SK-N-SH (cell line): Measurements from ENCODE around the gene ANO6. TPM values are rescaled to one million over a fixed set of nuclear protein-coding genes. Genes with fewer than 3 reads are reported as not detected.

Experiments used
- CTCF ChIA-PET: fragments of 300-600, 350-600 bp; formaldehyde crosslinking; extraction: SDS; loops from one replicate; lab custom pipeline; 2021; lab: Yijun Ruan, JAX
- POLR2A ChIA-PET: fragments of 350-600 bp; sonication (Branson Sonifier 250); formaldehyde crosslinking; extraction: SDS; loops from one replicate; lab custom pipeline; 2020; ENCODE audit warnings: antibody characterized with exemption, inconsistent platforms; lab: Yijun Ruan, JAX
- DNase-seq: peaks from one replicate; pipeline ENCODE4 v3.0.0; 2012
- H2AFZ ChIP-seq: fragments of 200-600 bp; sonication (generic); 2 replicates; pipeline ENCODE4 v1.8.1; 2016; ENCODE audit warnings: antibody characterized with exemption, mild to moderate bottlenecking, low read depth
- H3F3A ChIP-seq: fragments of 200-600 bp; sonication (generic); replicated peaks from 2 replicates; pipeline ENCODE3; 2016; ENCODE audit warnings: antibody characterized with exemption, mild to moderate bottlenecking; ENCODE audit not compliant: insufficient read depth
- H3K27ac ChIP-seq, 2 experiments: fragments of 200-500 bp in 1 of 2; fragments of 200-600 bp in 1 of 2; sonication (Bioruptor generic) in 1 of 2; sonication (generic), shearing (Covaris generic) in 1 of 2; 2 replicates each; pipeline versions ENCODE4 v1.5.1 to v1.6.1; 2014 to 2016; ENCODE audit warnings: low read depth in 2 of 2, inconsistent platforms in 1 of 2, low read length in 1 of 2, mild to moderate bottlenecking in 1 of 2, mixed read lengths in 1 of 2
- H3K27me3 ChIP-seq: fragments of 200-600 bp; sonication (generic), shearing (Covaris generic); 2 replicates; pipeline ENCODE4 v1.6.1; 2016; ENCODE audit warnings: mixed run types; ENCODE audit not compliant: insufficient read depth
- H3K36me3 ChIP-seq, 2 experiments: fragments of 200-500 bp in 1 of 2; fragments of 200-600 bp in 1 of 2; sonication (Bioruptor generic) in 1 of 2; sonication (generic) in 1 of 2; replicated peaks in 1 of 2; 2 replicates each; pipeline versions ENCODE3 to v1.5.1; 2014 to 2016; ENCODE audit warnings: low read length in 1 of 2, mild to moderate bottlenecking in 1 of 2; ENCODE audit not compliant: insufficient read depth in 2 of 2, control insufficient read depth in 1 of 2
- H3K4me1 ChIP-seq, 2 experiments: fragments of 200-500 bp in 1 of 2; fragments of 200-600 bp in 1 of 2; sonication (Bioruptor generic) in 1 of 2; sonication (generic), shearing (Covaris generic) in 1 of 2; 2 replicates each; pipeline versions ENCODE4 v1.5.1 to v1.6.1; 2014 to 2016; ENCODE audit warnings: low read depth in 1 of 2, low read length in 1 of 2, mixed run types in 1 of 2; ENCODE audit not compliant: insufficient read depth in 2 of 2, control insufficient read depth in 1 of 2
- H3K4me2 ChIP-seq: fragments of 200-600 bp; sonication (generic), shearing (Covaris generic); 2 replicates; pipeline ENCODE4 v1.6.1; 2017; ENCODE audit warnings: mixed run types
- H3K4me3 ChIP-seq, 2 experiments: fragments of 200-500 bp in 1 of 2; fragments of 200-600 bp in 1 of 2; sonication (Bioruptor generic) in 1 of 2; sonication (generic), shearing (Covaris generic) in 1 of 2; 2 replicates each; pipeline versions ENCODE4 v1.5.1 to v1.8.1; 2014 to 2016; ENCODE audit warnings: low read depth in 2 of 2, inconsistent platforms in 1 of 2, low read length in 1 of 2, mild to moderate bottlenecking in 1 of 2, mixed read lengths in 1 of 2, moderate library complexity in 1 of 2
- H3K79me2 ChIP-seq: fragments of 200-600 bp; sonication (generic); 2 replicates; pipeline ENCODE4 v1.8.1; 2017; ENCODE audit warnings: mild to moderate bottlenecking; ENCODE audit not compliant: insufficient read depth
- H3K9ac ChIP-seq: fragments of 200-600 bp; sonication (generic); 2 replicates; pipeline ENCODE4 v1.6.1; 2017; ENCODE audit warnings: mixed run types
- H3K9me2 ChIP-seq: fragments of 200-600 bp; sonication (generic); 2 replicates; pipeline ENCODE4 v1.6.1; 2017; ENCODE audit warnings: mixed run types
- H3K9me3 ChIP-seq: fragments of 200-600 bp; sonication (generic); 2 replicates; pipeline ENCODE4 v1.6.1; 2017; ENCODE audit warnings: mixed run types, mild to moderate bottlenecking, moderate library complexity
- H4K20me1 ChIP-seq: fragments of 200-600 bp; sonication (generic); 2 replicates; pipeline ENCODE4 v1.6.1; 2017; ENCODE audit warnings: mild to moderate bottlenecking, mixed run types; ENCODE audit not compliant: insufficient read depth
- EP300 ChIP-seq, 2 experiments: IDR thresholded peaks; 2 replicates each; pipeline versions ENCODE4 v1.4.0 to v1.6.1; 2012; ENCODE audit warnings: borderline replicate concordance in 1 of 2, low read depth in 1 of 2, low read length in 1 of 2
- GATA2 ChIP-seq: sonication (generic); formaldehyde crosslinking; IDR thresholded peaks from 2 replicates; pipeline ENCODE4 v1.5.0; 2020; ENCODE audit warnings: mild to moderate bottlenecking, missing genetic modification reagents
- JUND ChIP-seq: IDR thresholded peaks from 2 replicates; pipeline ENCODE4 v1.4.0; 2012
- NFIC ChIP-seq: IDR thresholded peaks from 2 replicates; pipeline ENCODE4 v1.4.0; 2012; ENCODE audit warnings: borderline replicate concordance
- NRF1 ChIP-seq: IDR thresholded peaks from 2 replicates; pipeline ENCODE4 v1.6.1; 2012; ENCODE audit warnings: low read depth, mild to moderate bottlenecking, low read length
- RCOR1 ChIP-seq: fragments of 150-350 bp; IDR thresholded peaks from 2 replicates; pipeline ENCODE4 v1.6.1; 2017; ENCODE audit warnings: antibody characterized with exemption, low read length
- RXRA ChIP-seq: IDR thresholded peaks from 2 replicates; pipeline ENCODE4 v1.4.0; 2012; ENCODE audit warnings: low read depth, mild to moderate bottlenecking, borderline replicate concordance
- SMC3 ChIP-seq: IDR thresholded peaks from 2 replicates; pipeline ENCODE4 v1.6.1; 2012; ENCODE audit warnings: low read depth, low read length, improper control_type of control experiment
- WGBS: methylation state at CpG from one replicate; pipeline ENCODE4 v1.1.6; 2017; ENCODE audit warnings: low lambda C conversion rate; 5-methylcytosine and 5-hydroxymethylcytosine counted together
- polyA plus RNA-seq, 3 experiments: library from polyadenylated mRNA; depleted of rRNA; stranded (reverse); fragments of >200 nt; gene quantifications; 2 replicates each; pipeline ENCODE4 v1.2.3, GENCODE V29; 2012
- TF ChIP-seq, protein P1 (sequence below): IDR thresholded peaks from 2 replicates; pipeline ENCODE4 v1.4.0; 2012; ENCODE audit warnings: low read depth, borderline replicate concordance
- TF ChIP-seq, protein P2 (sequence below): IDR thresholded peaks from 2 replicates; pipeline ENCODE4 v1.4.0; 2012; ENCODE audit warnings: low read depth, borderline replicate concordance
- TF ChIP-seq, protein P3 (sequence below): IDR thresholded peaks from 2 replicates; pipeline ENCODE4 v1.6.1; 2012; ENCODE audit warnings: mild to moderate bottlenecking, low read depth, low read length, moderate library complexity

ANO6 gene
- polyA plus RNA-seq, 1 of the 3 experiments (the other 2 are of a cell fraction): 20.1 TPM

DNA sequence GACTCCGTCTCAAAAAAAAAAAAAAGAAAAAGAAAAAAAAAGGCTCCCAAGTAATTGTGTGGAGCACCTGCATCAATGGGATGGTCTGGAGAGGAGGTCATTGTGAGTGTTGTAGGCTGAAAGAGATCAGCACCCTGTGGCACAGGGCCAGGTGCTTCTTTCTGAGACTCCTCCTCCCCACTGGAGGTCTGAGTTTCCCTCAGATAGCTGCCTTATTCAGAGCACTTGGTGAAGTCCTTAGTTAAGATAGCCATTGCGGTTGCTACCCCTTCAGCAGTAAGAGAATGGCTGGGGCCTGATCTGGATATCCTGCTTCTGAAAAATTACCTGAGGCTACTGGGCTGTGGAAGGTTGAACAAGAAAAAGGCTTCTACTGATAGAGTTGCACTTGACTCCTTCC is 69.8 kb downstream of the ANO6 start:
- no peak for DNase-seq
- Histone ChIP-seq H3K36me3 (peaks cover 0 to 19% of the 10 kb centered on the region in 2 experiments), H4K20me1 (no peaks in the 10 kb centered on the region), H3K9me3 (no peaks in the 10 kb centered on the region), H3K4me1 (peaks cover 3 to 37% of the 10 kb centered on the region in 2 experiments), H3F3A (peaks cover 26% of the 10 kb centered on the region), H3K27ac (peak overlapping the region in 1 of 2 experiments; percentile 94; a peak in 2 of 4 replicates)
- POLR2A ChIA-PET: no interaction called here
- 100% methylated on average over 2 of the region's 2 CpGs for WGBS
- TF ChIP-seq, protein P1, sequence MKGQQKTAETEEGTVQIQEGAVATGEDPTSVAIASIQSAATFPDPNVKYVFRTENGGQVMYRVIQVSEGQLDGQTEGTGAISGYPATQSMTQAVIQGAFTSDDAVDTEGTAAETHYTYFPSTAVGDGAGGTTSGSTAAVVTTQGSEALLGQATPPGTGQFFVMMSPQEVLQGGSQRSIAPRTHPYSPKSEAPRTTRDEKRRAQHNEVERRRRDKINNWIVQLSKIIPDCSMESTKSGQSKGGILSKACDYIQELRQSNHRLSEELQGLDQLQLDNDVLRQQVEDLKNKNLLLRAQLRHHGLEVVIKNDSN: no peak
- TF ChIP-seq JUND (no peak), NRF1 (no peak), RXRA (no peak), GATA2 (CRISPR knock-in tag) (no peak), NFIC (no peak), EP300 (IDR thresholded peaks at IDR 0.05; ENCODE audit: borderline replicate concordance in 1 of 2, low read depth in 1 of 2, low read length in 1 of 2) (no peak), SMC3 (no peak), RCOR1 (no peak)
- TF ChIP-seq, protein P2, sequence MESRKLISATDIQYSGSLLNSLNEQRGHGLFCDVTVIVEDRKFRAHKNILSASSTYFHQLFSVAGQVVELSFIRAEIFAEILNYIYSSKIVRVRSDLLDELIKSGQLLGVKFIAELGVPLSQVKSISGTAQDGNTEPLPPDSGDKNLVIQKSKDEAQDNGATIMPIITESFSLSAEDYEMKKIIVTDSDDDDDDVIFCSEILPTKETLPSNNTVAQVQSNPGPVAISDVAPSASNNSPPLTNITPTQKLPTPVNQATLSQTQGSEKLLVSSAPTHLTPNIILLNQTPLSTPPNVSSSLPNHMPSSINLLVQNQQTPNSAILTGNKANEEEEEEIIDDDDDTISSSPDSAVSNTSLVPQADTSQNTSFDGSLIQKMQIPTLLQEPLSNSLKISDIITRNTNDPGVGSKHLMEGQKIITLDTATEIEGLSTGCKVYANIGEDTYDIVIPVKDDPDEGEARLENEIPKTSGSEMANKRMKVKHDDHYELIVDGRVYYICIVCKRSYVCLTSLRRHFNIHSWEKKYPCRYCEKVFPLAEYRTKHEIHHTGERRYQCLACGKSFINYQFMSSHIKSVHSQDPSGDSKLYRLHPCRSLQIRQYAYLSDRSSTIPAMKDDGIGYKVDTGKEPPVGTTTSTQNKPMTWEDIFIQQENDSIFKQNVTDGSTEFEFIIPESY: no peak
- TF ChIP-seq, protein P3, sequence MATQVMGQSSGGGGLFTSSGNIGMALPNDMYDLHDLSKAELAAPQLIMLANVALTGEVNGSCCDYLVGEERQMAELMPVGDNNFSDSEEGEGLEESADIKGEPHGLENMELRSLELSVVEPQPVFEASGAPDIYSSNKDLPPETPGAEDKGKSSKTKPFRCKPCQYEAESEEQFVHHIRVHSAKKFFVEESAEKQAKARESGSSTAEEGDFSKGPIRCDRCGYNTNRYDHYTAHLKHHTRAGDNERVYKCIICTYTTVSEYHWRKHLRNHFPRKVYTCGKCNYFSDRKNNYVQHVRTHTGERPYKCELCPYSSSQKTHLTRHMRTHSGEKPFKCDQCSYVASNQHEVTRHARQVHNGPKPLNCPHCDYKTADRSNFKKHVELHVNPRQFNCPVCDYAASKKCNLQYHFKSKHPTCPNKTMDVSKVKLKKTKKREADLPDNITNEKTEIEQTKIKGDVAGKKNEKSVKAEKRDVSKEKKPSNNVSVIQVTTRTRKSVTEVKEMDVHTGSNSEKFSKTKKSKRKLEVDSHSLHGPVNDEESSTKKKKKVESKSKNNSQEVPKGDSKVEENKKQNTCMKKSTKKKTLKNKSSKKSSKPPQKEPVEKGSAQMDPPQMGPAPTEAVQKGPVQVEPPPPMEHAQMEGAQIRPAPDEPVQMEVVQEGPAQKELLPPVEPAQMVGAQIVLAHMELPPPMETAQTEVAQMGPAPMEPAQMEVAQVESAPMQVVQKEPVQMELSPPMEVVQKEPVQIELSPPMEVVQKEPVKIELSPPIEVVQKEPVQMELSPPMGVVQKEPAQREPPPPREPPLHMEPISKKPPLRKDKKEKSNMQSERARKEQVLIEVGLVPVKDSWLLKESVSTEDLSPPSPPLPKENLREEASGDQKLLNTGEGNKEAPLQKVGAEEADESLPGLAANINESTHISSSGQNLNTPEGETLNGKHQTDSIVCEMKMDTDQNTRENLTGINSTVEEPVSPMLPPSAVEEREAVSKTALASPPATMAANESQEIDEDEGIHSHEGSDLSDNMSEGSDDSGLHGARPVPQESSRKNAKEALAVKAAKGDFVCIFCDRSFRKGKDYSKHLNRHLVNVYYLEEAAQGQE: no peak
- TF ChIP-seq, all 33 proteins: peak for 0
- H3K27me3 ChIP-seq: no peaks in the 10 kb centered on the region
- no peaks in the 10 kb centered on the region for H3K9me2 ChIP-seq
- H3K4me2 ChIP-seq: no peak overlapping the region
- H3K4me3 ChIP-seq: no peak overlapping the region
- H2AFZ ChIP-seq: no peak overlapping the region
- CTCF ChIA-PET: no interaction called here
- H3K9ac ChIP-seq: no peak overlapping the region
- peaks cover 83% of the 10 kb centered on the region for H3K79me2 ChIP-seq
